ENCODE results near the gene CCDC134. TPM values are rescaled to one million over a fixed set of nuclear protein-coding genes. Genes with fewer than 3 reads are reported as not detected.
"Not testable (repeated sequence)": the region's sequence is repeated elsewhere in the genome, so short reads cannot be mapped to it uniquely, and the experiment has no call there.

The CCDC134 gene
- total RNA-seq, 2 experiments from 2014 or later: 20.3 to 20.9 TPM

GRCh38 chr22:41834005-41834944, 33.8 kb downstream of the CCDC134 start:
- H3K27ac Mint-ChIP-seq: peak overlapping the region; percentile 86
- ChIA-PET CTCF (interaction anchor here (0.8 to 2.5 kb wide), 8 partner anchors 10 to 167 kb away, joined by 3 to 11 read pairs (median 4); no protein-coding TSS in a partner anchor), POLR2A (interaction anchor here (1.0 to 3.8 kb wide), 9 partner anchors 10 to 112 kb away, joined by 3 to 30 read pairs (median 6); partner anchors contain the start of genes CCDC134 and CENPM)
- peaks cover 51% of the 10 kb centered on the region for H3K4me1 Mint-ChIP-seq (ENCODE audit: low read depth)
- peaks cover 64% of the 10 kb centered on the region for H3K36me3 Mint-ChIP-seq (ENCODE audit: low read depth)
- DNase-seq: no peak
- no peaks in the 10 kb centered on the region for H3K27me3 Mint-ChIP-seq (ENCODE audit: low read depth)
- H3K4me3 Mint-ChIP-seq: peak overlapping the region; percentile 94
- ATAC-seq: no peak
- H3K9me3 Mint-ChIP-seq (ENCODE audit: insufficient read depth): no peaks in the 10 kb centered on the region

DNA sequence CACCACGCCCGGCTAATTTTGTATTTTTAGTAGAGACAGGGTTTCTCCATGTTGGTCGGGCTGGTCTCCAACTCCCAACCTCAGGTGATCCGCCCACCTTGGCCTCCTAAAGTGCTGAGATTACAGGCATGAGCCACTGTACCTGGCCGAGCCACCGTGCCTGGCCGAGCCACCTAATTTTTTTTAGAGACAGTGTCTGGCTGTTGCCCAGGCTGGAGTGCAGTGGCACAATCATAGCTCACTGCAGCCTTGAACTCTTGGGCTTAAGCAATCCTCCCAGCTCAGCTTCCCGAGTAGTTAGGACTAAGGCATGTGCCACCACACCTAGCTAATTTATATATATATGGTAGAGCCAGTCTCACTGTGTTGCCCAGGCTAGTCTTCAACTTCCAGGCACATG, 35.0 kb downstream of the CCDC134 start:
- not testable (repeated sequence) for DNase-seq; H3K27ac Mint-ChIP-seq; ATAC-seq; H3K4me3 Mint-ChIP-seq; H3K9me3 Mint-ChIP-seq (ENCODE audit: insufficient read depth); H3K27me3 Mint-ChIP-seq (ENCODE audit: low read depth)
- Mint-ChIP-seq H3K36me3 (ENCODE audit: low read depth) (peaks cover 63% of the 10 kb centered on the region), H3K4me1 (ENCODE audit: low read depth) (peaks cover 56% of the 10 kb centered on the region)
- ChIA-PET CTCF (interaction anchor here (1.4 kb wide), 1 partner anchor 27 kb away, joined by 5 read pairs; no protein-coding TSS in a partner anchor), POLR2A (interaction anchor here (0.6 to 1.6 kb wide), 3 partner anchors 35 to 137 kb away, joined by 3 to 6 read pairs (median 4); partner anchors contain the start of gene CCDC134)

DNA sequence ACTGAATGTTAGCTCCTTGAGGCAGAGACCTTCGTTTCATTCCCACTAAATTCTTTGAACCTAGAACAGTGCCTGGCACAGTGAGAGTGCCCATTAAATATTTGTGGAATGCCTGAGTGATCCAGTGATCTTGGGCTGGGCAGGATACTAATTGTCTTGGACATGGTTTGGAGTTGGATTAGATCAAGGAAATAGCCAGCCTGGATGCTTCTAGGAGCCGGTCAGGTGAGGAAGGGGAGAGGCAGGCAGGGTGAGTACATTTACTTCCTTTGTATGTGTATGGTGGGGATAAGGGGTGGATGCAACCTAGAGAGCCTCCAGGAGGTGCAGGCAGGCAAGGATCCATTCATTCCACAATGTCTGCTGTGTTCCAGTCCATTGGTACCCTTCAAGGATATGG, 36.1 kb downstream of the CCDC134 start:
- Mint-ChIP-seq H3K4me3 (no peak overlapping the region), H3K9me3 (ENCODE audit: insufficient read depth) (no peaks in the 10 kb centered on the region), H3K4me1 (ENCODE audit: low read depth) (peaks cover 52% of the 10 kb centered on the region), H3K36me3 (ENCODE audit: low read depth) (peaks cover 64% of the 10 kb centered on the region), H3K27me3 (ENCODE audit: low read depth) (no peaks in the 10 kb centered on the region), H3K27ac (no peak overlapping the region)
- no peak for ATAC-seq
- no peak for DNase-seq
- ChIA-PET POLR2A (no interaction called here), CTCF (interaction anchor here (0.9 to 1.4 kb wide), 4 partner anchors 21 to 139 kb away, joined by 3 to 5 read pairs (median 4); no protein-coding TSS in a partner anchor)

DNA sequence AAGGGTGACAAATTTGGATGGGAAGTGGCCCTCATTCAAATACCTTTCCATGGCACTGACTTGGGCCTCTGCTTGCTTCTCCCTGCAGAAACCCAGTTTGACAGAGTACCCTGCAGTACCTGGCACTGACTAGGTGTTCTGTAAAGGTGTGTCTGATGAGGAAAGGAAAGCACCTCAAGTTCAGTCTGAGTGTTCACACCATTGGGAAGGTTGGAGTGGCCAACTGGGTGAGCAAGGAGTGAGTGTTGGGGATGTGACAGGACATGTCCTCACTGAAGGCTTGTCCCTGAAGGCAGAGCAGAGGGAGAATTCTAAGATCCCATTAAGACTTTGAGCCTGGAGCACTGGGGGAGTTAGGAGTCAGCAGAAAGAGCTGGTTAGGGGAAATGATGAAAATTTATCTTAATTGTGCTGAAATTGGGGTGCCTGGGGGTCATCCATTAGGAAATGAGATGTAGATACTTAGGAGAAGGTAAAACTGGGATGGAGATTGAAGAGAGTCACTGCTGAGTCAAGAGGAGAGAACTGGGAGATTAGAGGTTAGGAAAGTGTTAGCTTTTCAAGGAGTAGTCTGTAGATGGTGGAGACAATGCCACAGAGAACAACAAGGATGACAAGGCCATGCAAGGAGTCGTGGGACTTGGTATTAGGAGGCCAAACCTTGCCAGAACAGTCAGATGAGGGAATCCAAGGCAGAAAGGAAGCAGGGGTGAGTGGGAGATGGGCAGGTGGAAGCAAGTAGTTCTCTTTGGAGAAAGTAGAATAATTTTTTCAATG, 38.6 kb downstream of the CCDC134 start:
- Mint-ChIP-seq H3K27me3 (ENCODE audit: low read depth) (no peaks in the 10 kb centered on the region), H3K4me3 (no peak overlapping the region), H3K27ac (peak overlapping the region; percentile 23), H3K9me3 (ENCODE audit: insufficient read depth) (no peaks in the 10 kb centered on the region), H3K4me1 (ENCODE audit: low read depth) (peaks cover 46% of the 10 kb centered on the region), H3K36me3 (ENCODE audit: low read depth) (peaks cover 58% of the 10 kb centered on the region)
- ChIA-PET POLR2A (interaction anchor here (0.7 to 1.4 kb wide), 2 partner anchors 11 to 58 kb away, joined by 3 to 4 read pairs; no protein-coding TSS in a partner anchor), CTCF (interaction anchor here (0.8 to 1.1 kb wide), 4 partner anchors 19 to 172 kb away, joined by 3 to 4 read pairs (median 3); no protein-coding TSS in a partner anchor)
- no peak for ATAC-seq
- DNase-seq: no peak

- Mint-ChIP-seq H3K9me3 (ENCODE audit: insufficient read depth) (no peaks in the 10 kb centered on the region), H3K4me3 (no peak overlapping the region), H3K27ac (no peak overlapping the region), H3K27me3 (ENCODE audit: low read depth) (no peaks in the 10 kb centered on the region), H3K36me3 (ENCODE audit: low read depth) (peaks cover 56% of the 10 kb centered on the region), H3K4me1 (ENCODE audit: low read depth) (peaks cover 42% of the 10 kb centered on the region)
- ATAC-seq: no peak
- no peak for DNase-seq
- ChIA-PET CTCF (interaction anchor here (1.1 to 2.5 kb wide), 4 partner anchors 17 to 173 kb away, joined by 3 to 10 read pairs (median 4); no protein-coding TSS in a partner anchor), POLR2A (interaction anchor here (1.3 to 1.4 kb wide), 2 partner anchors 22 to 59 kb away, joined by 4 read pairs; no protein-coding TSS in a partner anchor)
These were observed 39.7 kb downstream of the CCDC134 start for GRCh38 chr22:41840216-41840615.

GRCh38 chr22:41841085-41841712, 40.7 kb downstream of the CCDC134 start:
- H3K27me3 Mint-ChIP-seq (ENCODE audit: low read depth): no peaks in the 10 kb centered on the region

DNA sequence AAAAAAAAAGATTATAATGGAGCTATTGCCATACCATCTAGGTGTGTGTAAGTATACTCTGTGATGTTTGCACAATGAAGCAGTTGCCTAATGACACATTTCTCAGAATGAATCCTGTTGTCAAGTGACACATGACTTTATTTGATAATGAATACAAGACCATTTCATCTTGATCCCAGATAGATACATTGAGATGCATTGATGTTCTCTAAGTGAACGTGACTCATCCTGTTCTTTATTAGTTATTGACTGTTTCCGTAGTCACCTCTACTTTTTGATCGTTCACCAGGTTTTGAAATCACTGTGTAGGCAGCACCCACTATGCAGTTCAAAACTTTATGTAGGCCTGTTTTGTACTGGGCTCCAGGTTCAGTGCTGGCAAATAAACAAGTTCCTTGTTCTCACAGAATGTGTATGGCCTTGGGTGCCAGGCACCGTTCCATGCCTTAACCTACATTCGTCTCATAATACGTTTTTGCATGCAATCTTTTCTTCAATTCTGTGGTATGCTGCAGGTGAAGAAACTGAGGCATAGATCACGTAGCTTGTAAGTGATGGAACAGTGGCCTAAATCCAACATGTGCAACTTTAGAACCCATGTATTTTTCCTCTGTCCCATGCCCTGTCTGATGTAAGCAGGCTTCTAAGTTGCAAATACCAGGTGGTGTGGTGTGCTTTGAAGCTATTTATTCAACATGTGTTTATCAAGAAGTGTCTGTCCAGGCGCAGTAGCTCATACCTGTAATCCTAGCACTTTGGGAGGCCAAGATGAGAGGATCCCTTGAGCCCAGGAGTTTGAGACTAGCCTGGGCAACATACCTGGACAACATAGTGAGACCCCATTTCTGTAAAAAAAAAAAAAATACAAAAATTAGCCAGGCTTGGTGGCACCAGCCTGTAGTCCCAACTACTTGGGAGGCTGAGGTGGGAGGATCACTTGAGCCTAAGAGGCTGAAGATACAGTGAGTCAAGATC, 42.8 kb downstream of the CCDC134 start:
- ChIA-PET CTCF (interaction anchor here (0.6 to 4.9 kb wide), 6 partner anchors 9 to 415 kb away, joined by 3 to 36 read pairs (median 4); partner anchors contain the start of gene CCDC134), POLR2A (interaction anchor here (0.8 kb wide), 1 partner anchor 11 kb away, joined by 3 read pairs; no protein-coding TSS in a partner anchor)
- ATAC-seq: no peak
- peaks cover 42% of the 10 kb centered on the region for H3K36me3 Mint-ChIP-seq (ENCODE audit: low read depth)
- H3K27me3 Mint-ChIP-seq (ENCODE audit: low read depth): no peaks in the 10 kb centered on the region
- H3K9me3 Mint-ChIP-seq (ENCODE audit: insufficient read depth): no peaks in the 10 kb centered on the region
- no peak overlapping the region for H3K27ac Mint-ChIP-seq
- no peak for DNase-seq
- H3K4me1 Mint-ChIP-seq (ENCODE audit: low read depth): peaks cover 50% of the 10 kb centered on the region
- no peak overlapping the region for H3K4me3 Mint-ChIP-seq

More at GRCh38 chr22:41841085-41841712, 40.7 kb downstream of the CCDC134 start:
- ATAC-seq: no peak
- ChIA-PET POLR2A (interaction anchor here (1.3 kb wide), 1 partner anchor 21 kb away, joined by 4 read pairs; no protein-coding TSS in a partner anchor), CTCF (interaction anchor here (1.2 to 2.5 kb wide), 2 partner anchors 16 to 144 kb away, joined by 6 to 10 read pairs; no protein-coding TSS in a partner anchor)
- H3K4me1 Mint-ChIP-seq (ENCODE audit: low read depth): peaks cover 48% of the 10 kb centered on the region
- no peak overlapping the region for H3K4me3 Mint-ChIP-seq
- peaks cover 55% of the 10 kb centered on the region for H3K36me3 Mint-ChIP-seq (ENCODE audit: low read depth)
- no peaks in the 10 kb centered on the region for H3K9me3 Mint-ChIP-seq (ENCODE audit: insufficient read depth)
- no peak for DNase-seq
- no peak overlapping the region for H3K27ac Mint-ChIP-seq

GRCh38 chr22:41844036-41844435, 43.6 kb downstream of the CCDC134 start:
- Mint-ChIP-seq H3K4me3 (no peak overlapping the region), H3K36me3 (ENCODE audit: low read depth) (peaks cover 38% of the 10 kb centered on the region), H3K4me1 (ENCODE audit: low read depth) (peaks cover 50% of the 10 kb centered on the region), H3K27me3 (ENCODE audit: low read depth) (no peaks in the 10 kb centered on the region), H3K9me3 (ENCODE audit: insufficient read depth) (no peaks in the 10 kb centered on the region), H3K27ac (no peak overlapping the region)
- ChIA-PET CTCF (interaction anchor here (2.0 to 4.9 kb wide), 2 partner anchors 10 to 12 kb away, joined by 5 to 36 read pairs; no protein-coding TSS in a partner anchor), POLR2A (interaction anchor here (0.5 kb wide), 1 partner anchor 278 kb away, joined by 4 read pairs; no protein-coding TSS in a partner anchor)
- ATAC-seq: no peak
- DNase-seq: no peak

GRCh38 chr22:41844513-41844912, 44.0 kb downstream of the CCDC134 start:
- ChIA-PET CTCF (interaction anchor here (2.0 to 4.9 kb wide), 2 partner anchors 10 to 12 kb away, joined by 5 to 36 read pairs; no protein-coding TSS in a partner anchor), POLR2A (interaction anchor here (0.5 kb wide), 1 partner anchor 277 kb away, joined by 4 read pairs; no protein-coding TSS in a partner anchor)
- H3K27me3 Mint-ChIP-seq (ENCODE audit: low read depth): no peaks in the 10 kb centered on the region
- H3K4me3 Mint-ChIP-seq: no peak overlapping the region
- H3K9me3 Mint-ChIP-seq (ENCODE audit: insufficient read depth): no peaks in the 10 kb centered on the region
- ATAC-seq (no peak), DNase-seq (no peak)
- H3K4me1 Mint-ChIP-seq (ENCODE audit: low read depth): peaks cover 47% of the 10 kb centered on the region
- peaks cover 34% of the 10 kb centered on the region for H3K36me3 Mint-ChIP-seq (ENCODE audit: low read depth)
- H3K27ac Mint-ChIP-seq: no peak overlapping the region

Data from activated CD8-positive, alpha-beta T cell treated with anti-CD3 and anti-CD28 coated beads, Interleukin-2, amount 10 ng/mL, durations not matched to agents 7 days and 5 days (primary cell).